Sigmoid colon (tissue), 7 donors: ENCODE data around the gene BLCAP. TPM values are rescaled to one million over a fixed set of nuclear protein-coding genes. Genes with fewer than 3 reads are reported as not detected.

Source experiments
- DNase-seq: peaks from one replicate; pipeline ENCODE4 v3.0.0-alpha.2; 2019
- H3K27ac ChIP-seq, 4 donors: fragments of 200-600 bp; sonication (generic); one replicate each; pipeline ENCODE4 v1.5.1; 2016 to 2019; ENCODE audit warnings: mild to moderate bottlenecking in 1 of 4
- H3K27me3 ChIP-seq, 3 donors: fragments of 200-600 bp; sonication (generic); one replicate each; pipeline ENCODE4 v1.5.1; 2019; ENCODE audit warnings: mild to moderate bottlenecking in 1 of 3
- H3K36me3 ChIP-seq, 4 donors: fragments of 200-600 bp; sonication (generic); one replicate each; pipeline ENCODE4 v1.5.1; 2016 to 2019
- H3K4me1 ChIP-seq, 4 donors: fragments of 200-600 bp; sonication (generic); one replicate each; pipeline ENCODE4 v1.5.1; 2017 to 2019
- H3K4me3 ChIP-seq, 4 donors: fragments of 200-600 bp; sonication (generic); one replicate each; pipeline ENCODE4 v1.5.1; 2017 to 2019; ENCODE audit warnings: mild to moderate bottlenecking in 2 of 4, moderate library complexity in 1 of 4
- H3K9me3 ChIP-seq, 4 donors: fragments of 200-600 bp in 3 of 4; sonication (generic) in 3 of 4; one replicate each; pipeline versions ENCODE4 v1.5.1 to v1.6.1; 2013 to 2019
- EP300 ChIP-seq, 4 donors: sonication (generic); formaldehyde crosslinking; IDR thresholded peaks; one replicate each; pipeline ENCODE4 v1.6.1; 2017; ENCODE audit warnings: antibody characterized with exemption in 4 of 4
- POLR2A ChIP-seq, 2 donors: fragments of 450-650 bp; IDR thresholded peaks; one replicate each; pipeline ENCODE4 v1.6.1; 2016; ENCODE audit warnings: antibody characterized with exemption in 2 of 2, mild to moderate bottlenecking in 2 of 2, moderate library complexity in 2 of 2
- POLR2AphosphoS5 ChIP-seq, 4 donors: sonication (generic); formaldehyde crosslinking; IDR thresholded peaks; one replicate each; pipeline ENCODE4 v1.6.1; 2017; ENCODE audit warnings: antibody characterized with exemption in 4 of 4
- WGBS, 2 donors: extraction: QIAGEN DNeasy Blood & Tissue Kit; methylation state at CpG; one replicate each; pipeline ENCODE4 v1.1.7; 2013; 5-methylcytosine and 5-hydroxymethylcytosine counted together
- intact Hi-C: fragments of 100-400 bp; cut with DNase I; formaldehyde crosslinking; loops from one replicate; pipeline ENCODE4 v1.15.1; 2023
- polyA plus RNA-seq, 3 donors: library from polyadenylated mRNA; stranded (reverse); fragments of 200-250 nt; gene quantifications; one replicate each; pipeline ENCODE4 v1.2.3, GENCODE V29; 2013
- total RNA-seq, 4 donors: library from RNA; depleted of rRNA; stranded (reverse); fragments of >200 nt; gene quantifications; one replicate each; pipeline ENCODE4 v1.1.0, GENCODE V29; 2016
- TF ChIP-seq, protein P1 (sequence below), 4 experiments: fragments of 450-650 bp in 3 of 4; fragments of 200-600 bp in 1 of 4; IDR thresholded peaks; one replicate each; pipeline ENCODE4 v1.5.1; 2016 to 2019; ENCODE audit warnings: antibody characterized with exemption in 4 of 4, mild to moderate bottlenecking in 3 of 4, moderate library complexity in 2 of 4
- donor health status: healthy with polysubstance abuse.
- donor health status: Bipolar disorder and iron deficiency.
- donor health status: healthy.

The BLCAP gene
- total and polyA plus RNA-seq, 7 donors = 40.2 to 68.7 (median 56.5) TPM

DNA sequence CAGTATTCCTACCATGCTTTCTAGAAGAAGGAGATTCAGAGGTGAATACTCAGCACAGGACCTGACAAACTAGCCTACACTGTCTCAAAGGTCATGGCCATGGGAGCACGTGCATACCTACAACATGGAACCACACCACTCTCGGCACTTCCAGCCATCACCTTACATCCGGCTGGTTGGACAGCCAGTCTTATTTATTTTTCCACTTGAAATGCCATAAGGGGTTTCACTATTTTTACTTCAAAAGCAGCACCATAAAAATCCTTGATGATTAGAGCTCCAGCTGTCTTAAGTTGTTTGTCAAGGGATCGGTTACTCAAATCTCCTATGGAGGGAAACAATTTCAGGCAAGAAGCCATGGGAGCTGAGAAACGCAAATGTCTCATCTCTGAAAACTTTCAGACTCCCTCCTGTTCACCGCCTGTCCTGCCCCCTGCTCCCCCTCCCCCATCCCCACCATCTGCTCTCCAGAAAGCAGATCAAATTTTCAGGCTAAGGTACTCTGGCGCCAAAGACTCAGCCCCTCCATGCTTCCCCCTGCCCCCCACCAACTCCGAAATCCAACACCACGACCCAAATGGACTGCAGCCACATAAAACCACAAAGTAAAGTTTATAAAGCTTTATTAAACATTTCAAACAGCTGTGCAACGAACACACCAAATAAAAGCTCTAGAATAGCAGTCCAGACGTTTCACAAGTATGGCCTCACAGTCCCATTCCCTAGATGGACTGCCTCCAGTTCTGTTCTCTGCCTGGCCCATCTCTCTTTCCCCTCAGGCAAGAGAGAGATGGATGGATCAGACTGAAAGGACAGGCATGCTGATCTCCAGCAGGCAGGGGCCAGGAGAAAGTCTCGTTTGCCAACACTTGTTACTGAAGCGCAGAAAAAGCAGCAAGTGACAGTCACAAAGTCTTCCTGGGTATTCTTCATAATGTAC lies 10.6 kb downstream of the BLCAP start:
- peaks cover 0 to 77% (median 62%) of the 10 kb centered on the region in 4 donors for H3K4me1 ChIP-seq

DNA sequence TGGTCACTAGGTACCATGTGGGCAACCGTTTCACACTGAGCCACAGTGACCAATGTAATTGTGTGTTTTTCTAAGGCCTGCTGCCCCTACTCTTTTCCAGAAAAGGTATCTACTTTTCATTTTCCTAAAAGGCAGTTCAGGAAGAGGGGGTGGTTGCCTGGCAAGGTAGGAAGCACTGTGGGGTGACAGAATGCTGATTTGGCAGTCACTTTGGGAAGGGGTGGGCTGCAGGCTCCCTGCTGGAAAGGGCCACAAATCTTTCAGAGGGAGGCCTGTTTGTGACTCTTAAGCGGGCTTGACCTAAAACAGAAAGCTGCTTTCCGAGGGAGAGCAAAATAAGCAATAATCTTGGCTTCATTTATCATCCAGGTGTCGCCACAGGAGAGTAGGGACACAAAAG lies 11.8 kb downstream of the BLCAP start:
- Histone ChIP-seq H3K27me3 (no peaks in the 10 kb centered on the region), H3K9me3 (no peaks in the 10 kb centered on the region), H3K4me3 (no peak overlapping the region), H3K36me3 (peaks cover 0 to 47% (median 18%) of the 10 kb centered on the region in 4 donors), H3K4me1 (peaks cover 0 to 69% (median 53%) of the 10 kb centered on the region in 4 donors), H3K27ac (peak overlapping the region in 1 of 4 donors; percentile 99)
- no peak for DNase-seq
- intact Hi-C loops = no loop called here
- 92 to 96% methylated on average over 4 of the region's 4 CpGs for WGBS, 2 donors
- TF ChIP-seq POLR2AphosphoS5 (IDR thresholded peaks at IDR 0.05) (no peak), EP300 (IDR thresholded peaks at IDR 0.05) (no peak), POLR2A (IDR thresholded peaks at IDR 0.05) (no peak)
- TF ChIP-seq, protein P1, sequence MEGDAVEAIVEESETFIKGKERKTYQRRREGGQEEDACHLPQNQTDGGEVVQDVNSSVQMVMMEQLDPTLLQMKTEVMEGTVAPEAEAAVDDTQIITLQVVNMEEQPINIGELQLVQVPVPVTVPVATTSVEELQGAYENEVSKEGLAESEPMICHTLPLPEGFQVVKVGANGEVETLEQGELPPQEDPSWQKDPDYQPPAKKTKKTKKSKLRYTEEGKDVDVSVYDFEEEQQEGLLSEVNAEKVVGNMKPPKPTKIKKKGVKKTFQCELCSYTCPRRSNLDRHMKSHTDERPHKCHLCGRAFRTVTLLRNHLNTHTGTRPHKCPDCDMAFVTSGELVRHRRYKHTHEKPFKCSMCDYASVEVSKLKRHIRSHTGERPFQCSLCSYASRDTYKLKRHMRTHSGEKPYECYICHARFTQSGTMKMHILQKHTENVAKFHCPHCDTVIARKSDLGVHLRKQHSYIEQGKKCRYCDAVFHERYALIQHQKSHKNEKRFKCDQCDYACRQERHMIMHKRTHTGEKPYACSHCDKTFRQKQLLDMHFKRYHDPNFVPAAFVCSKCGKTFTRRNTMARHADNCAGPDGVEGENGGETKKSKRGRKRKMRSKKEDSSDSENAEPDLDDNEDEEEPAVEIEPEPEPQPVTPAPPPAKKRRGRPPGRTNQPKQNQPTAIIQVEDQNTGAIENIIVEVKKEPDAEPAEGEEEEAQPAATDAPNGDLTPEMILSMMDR (IDR thresholded peaks at IDR 0.05) = no peak

More for the DNA sequence above, 10.6 kb downstream of the BLCAP start:
- Histone ChIP-seq H3K36me3 (peaks cover 0 to 35% (median 14%) of the 10 kb centered on the region in 4 donors), H3K27ac (peak overlapping the region; percentile 23 to 99 (median 97)), H3K9me3 (no peaks in the 10 kb centered on the region), H3K27me3 (no peaks in the 10 kb centered on the region), H3K4me3 (no peak overlapping the region)
- no peak for DNase-seq
- 53 to 69% methylated on average over 13 of the region's 13 CpGs for WGBS, 2 donors
- TF ChIP-seq, protein P1 (IDR thresholded peaks at IDR 0.05) = no peak
- TF ChIP-seq EP300 (IDR thresholded peaks at IDR 0.05) (no peak), POLR2AphosphoS5 (IDR thresholded peaks at IDR 0.05) (no peak), POLR2A (IDR thresholded peaks at IDR 0.05) (no peak)
- intact Hi-C loops = no loop called here

DNA sequence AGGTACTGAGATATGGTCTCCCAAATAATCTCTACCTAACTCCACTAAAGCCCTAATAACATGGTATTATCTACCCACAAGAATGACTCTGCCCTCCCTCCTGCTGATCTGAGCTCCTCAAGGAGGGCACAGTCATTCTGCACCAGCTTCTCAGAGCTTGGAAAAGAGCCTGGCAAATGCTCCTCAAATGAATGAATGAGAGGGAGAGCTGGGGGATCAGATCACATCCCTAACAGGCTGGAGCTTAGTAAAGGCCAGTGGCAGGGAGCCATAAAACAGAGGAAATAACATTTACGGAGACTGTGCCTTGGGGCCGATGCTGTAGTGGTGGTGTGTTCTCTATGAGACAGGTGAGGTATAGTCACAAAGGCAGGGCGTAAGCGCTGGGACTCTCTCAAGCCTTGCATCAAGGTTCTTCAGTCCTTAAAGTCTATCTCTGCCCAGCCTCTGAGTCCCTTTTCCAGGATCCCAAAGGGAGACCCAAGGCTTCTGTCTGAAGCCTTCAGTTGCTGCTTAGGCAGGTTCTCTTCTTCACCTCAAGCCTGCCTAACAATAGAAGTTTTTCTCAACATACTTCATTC lies 13.8 kb downstream of the BLCAP start:
- Histone ChIP-seq H3K27me3 (no peaks in the 10 kb centered on the region), H3K36me3 (peaks cover 0 to 63% (median 23%) of the 10 kb centered on the region in 4 donors), H3K27ac (no peak overlapping the region), H3K4me1 (peaks cover 0 to 49% (median 33%) of the 10 kb centered on the region in 4 donors), H3K9me3 (no peaks in the 10 kb centered on the region), H3K4me3 (no peak overlapping the region)
- WGBS, 2 donors = 89 to 96% methylated on average over 4 of the region's 4 CpGs
- peak; percentile 40 for DNase-seq
- intact Hi-C loops = no loop called here
- TF ChIP-seq POLR2AphosphoS5 (IDR thresholded peaks at IDR 0.05) (no peak), EP300 (IDR thresholded peaks at IDR 0.05) (no peak), POLR2A (IDR thresholded peaks at IDR 0.05) (no peak)
- TF ChIP-seq, protein P1 (IDR thresholded peaks at IDR 0.05) = no peak

DNA sequence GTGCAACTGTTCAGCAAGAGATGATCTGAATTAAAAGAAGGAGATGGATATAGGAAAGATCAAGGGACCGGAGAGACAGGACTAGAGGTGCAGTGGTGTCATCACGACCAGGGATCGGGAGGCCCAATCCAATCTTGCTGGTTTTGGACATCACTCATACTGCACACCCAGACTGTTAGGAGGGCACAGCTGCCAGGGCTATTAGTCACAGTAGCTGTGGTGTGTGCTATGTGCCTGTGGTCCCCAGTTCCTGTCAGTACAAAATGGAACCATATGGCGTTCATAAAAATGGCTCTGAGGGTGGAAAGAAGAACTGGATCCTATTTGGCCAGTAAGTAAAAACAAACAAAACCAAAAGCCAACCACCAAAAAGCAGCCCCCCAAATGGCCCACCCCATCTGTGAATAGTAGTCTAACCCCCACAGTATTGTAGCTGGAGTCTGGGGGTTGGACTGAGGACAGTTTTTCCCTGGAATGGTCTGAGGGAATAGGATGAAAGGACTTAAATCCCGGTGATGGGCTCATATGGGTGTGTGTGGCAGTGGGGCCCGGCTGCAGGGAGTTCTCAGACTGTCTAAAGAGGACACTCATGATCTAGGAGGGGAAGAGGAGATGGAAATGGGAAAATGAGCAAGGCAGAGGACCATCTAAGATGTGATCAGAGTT lies 15.9 kb downstream of the BLCAP start:
- Histone ChIP-seq H3K4me1 (peaks cover 0 to 28% (median 12%) of the 10 kb centered on the region in 4 donors), H3K4me3 (no peak overlapping the region), H3K27me3 (no peaks in the 10 kb centered on the region), H3K36me3 (peaks cover 0 to 69% (median 26%) of the 10 kb centered on the region in 4 donors), H3K9me3 (no peaks in the 10 kb centered on the region), H3K27ac (no peak overlapping the region)
- peak; percentile 36 for DNase-seq
- 96 to 97% methylated on average over 6 of the region's 6 CpGs for WGBS, 2 donors
- intact Hi-C loops = no loop called here
- TF ChIP-seq POLR2AphosphoS5 (IDR thresholded peaks at IDR 0.05) (no peak), EP300 (IDR thresholded peaks at IDR 0.05) (no peak), POLR2A (IDR thresholded peaks at IDR 0.05) (no peak)
- TF ChIP-seq, protein P1 (IDR thresholded peaks at IDR 0.05) = no peak
